KBM-7 (cell line): ENCODE results near the gene LANCL1.
"Not testable (repeated sequence)": the region's sequence is repeated elsewhere in the genome, so short reads cannot be mapped to it uniquely, and the experiment has no call there.

Source experiments
- DNase-seq: peaks from one replicate; pipeline ENCODE4 v3.0.0-alpha.2; 2015
- in situ Hi-C: fragments of 300-500 bp; cut with MboI; formaldehyde crosslinking; loops from 2 replicates; pipeline ENCODE4 v1.14.3; 2020; ENCODE audit warnings: low sequenced_read_pairs, low pct_unique_long_range_greater_than_20kb, mixed read lengths

LANCL1 gene

DNA sequence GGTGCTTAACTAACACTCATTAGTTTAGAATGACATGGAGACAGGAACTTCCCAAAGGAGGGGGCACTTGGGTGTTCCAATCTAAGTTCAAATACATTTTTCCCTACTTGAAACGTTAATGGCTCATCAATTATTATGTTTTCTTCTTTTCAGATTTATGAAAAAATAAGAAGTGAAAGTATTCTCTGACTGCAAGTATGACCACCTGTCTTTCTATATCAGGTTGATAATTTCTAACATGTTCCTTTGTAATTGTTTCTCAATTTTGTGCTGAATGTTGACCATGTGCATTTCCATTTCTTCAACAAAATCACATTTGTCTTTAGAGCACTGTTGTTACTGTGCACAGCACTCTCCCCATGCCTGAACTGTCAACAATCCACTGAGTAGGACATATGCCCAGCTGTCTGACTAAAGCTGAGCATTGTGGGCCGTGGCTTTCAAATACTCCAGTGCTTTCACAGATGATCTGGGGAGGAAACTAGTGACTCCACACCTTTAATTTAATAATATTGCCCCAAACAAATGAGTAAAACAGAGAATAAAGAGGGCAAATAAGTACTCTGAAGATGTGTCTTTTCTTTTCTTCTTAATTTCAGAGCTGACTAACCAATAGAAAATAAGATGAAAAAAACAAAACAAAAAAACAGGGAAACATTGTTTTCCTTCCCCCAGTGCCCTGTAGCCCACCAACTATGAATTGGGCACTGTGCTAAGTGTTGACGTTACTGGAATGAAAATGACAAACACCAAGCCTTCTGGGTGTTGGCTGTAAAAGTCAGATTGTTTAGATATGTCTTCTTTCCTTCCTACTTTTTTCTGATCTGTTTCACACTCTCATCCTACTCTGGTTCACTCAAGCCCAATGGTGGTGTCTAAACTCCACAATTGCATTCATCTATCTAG lies 16.0 kb downstream of the LANCL1 start:
- in situ Hi-C loops: no loop called here
- no peak for DNase-seq

DNA sequence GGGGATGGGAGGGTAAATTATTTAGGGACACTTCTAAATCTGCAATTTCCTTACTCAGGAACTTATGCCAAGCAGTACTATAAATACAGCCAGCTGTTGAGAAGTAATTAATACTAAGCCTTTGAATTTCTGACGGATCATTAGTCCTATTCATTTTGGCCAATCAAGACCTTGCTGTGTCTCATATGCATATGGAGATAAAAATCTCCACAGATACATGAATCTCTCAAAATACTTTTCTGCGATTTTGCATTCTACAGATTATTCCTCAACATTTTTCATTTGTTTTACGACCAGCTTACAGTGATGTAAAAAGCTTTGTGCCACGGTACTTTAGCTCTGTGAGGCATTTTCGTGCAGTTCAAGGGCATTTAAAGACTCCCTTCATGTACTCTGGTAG lies 16.7 kb downstream of the LANCL1 start:
- DNase-seq: no peak

DNA sequence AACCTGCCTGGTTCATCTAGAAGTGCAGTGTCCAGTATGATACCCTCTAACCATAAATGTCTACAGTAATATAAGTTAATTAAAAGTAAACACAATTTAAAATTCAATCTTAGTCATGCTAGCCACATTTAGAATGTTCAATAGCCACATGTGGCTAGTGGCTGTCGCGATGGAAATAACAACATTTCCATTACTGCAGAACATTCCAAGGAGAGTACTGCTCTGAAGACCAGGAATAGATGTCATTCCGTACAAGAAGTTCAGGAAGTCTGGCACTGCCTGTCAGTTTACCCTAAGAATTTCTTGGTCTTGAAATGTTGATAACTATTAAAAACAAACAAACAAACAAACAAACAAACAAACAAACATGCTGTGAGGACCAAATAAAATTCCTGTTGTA lies 17.2 kb downstream of the LANCL1 start:
- no peak for DNase-seq
- in situ Hi-C loops: no loop called here

More for the DNA sequence above, 16.7 kb downstream of the LANCL1 start:
- in situ Hi-C loops: no loop called here

- in situ Hi-C loops: no loop called here
- no peak for DNase-seq
These were observed 18.2 kb downstream of the LANCL1 start for GRCh38 chr2:210458395-210458794.

DNA sequence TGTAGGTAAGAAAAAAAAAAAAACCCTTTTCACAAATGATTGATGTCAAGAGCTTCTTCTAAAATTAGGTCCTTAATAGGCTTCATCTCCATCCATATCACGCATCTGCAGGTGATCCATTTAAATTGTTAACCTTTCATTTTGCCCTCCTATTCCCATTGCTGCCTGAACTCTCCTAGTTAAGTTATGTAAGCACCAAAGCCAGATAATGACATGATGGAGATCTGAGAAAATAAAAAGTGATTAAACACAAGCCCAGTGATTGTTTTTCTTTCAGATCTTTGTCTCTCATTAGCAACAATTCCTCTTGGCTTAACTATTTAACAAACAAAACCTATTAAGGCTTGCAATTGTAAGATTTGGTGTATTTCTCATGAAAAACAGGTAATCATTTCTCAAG lies 20.0 kb downstream of the LANCL1 start:
- no peak for DNase-seq
- in situ Hi-C loops: no loop called here

DNA sequence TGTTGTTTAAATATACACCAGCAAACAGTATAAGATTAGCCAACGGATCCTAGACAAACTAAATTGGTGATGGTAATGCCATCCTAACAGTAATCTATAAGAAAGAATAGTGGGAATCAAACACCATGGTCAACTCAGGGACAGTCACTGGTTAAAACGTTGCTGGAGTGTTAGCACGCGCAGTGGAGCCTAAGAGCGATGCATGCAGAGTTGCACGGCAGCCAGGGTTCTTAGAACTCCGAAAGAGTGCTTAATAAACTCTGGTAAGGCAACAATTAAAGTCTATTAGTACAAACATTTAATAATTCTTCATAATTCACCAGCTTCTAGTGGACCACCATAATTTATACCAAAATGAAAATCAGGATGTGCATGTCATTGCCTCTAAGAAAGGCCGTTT lies 22.2 kb downstream of the LANCL1 start:
- in situ Hi-C loops: no loop called here

GRCh38 chr2:210452194-210452593 lies 24.4 kb downstream of the LANCL1 start:
- no peak for DNase-seq
- in situ Hi-C loops: no loop called here

More for the DNA sequence above, 22.2 kb downstream of the LANCL1 start:
- no peak for DNase-seq

GRCh38 chr2:210450942-210451341 lies 25.6 kb downstream of the LANCL1 start:
- in situ Hi-C loops, DNase-seq: not testable (repeated sequence)

GRCh38 chr2:210445732-210446131 lies 30.8 kb downstream of the LANCL1 start:
- in situ Hi-C loops: no loop called here
- DNase-seq: no peak

GRCh38 chr2:210445116-210445707 lies 31.3 kb downstream of the LANCL1 start:
- DNase-seq: peak; percentile 37

GRCh38 chr2:210443527-210443926 lies 33.0 kb downstream of the LANCL1 start:
- DNase-seq: no peak

More at GRCh38 chr2:210445116-210445707, 31.3 kb downstream of the LANCL1 start:
- in situ Hi-C loops: no loop called here

DNA sequence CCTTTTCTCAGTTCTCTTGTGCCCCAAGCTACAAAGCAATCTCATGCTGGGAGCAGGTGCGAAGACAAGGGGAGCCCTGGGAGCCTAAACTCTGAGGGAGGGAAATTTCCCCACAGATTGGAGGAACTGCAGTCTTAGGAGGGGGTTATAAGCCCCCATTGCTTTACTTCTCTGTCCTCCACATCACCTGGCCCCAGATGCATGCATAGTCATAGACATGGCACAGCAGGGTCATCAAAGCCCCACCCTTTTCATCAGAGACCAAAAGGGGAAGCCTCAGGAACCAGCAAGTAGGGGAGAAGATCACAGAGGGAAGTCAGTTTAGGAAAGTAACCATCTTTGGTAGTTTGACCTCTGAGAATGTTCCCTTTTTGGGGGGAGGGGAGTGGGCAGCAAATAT lies 33.7 kb downstream of the LANCL1 start:
- in situ Hi-C loops: no loop called here
- peak; percentile 18 for DNase-seq

More at GRCh38 chr2:210443527-210443926, 33.0 kb downstream of the LANCL1 start:
- in situ Hi-C loops: no loop called here

DNA sequence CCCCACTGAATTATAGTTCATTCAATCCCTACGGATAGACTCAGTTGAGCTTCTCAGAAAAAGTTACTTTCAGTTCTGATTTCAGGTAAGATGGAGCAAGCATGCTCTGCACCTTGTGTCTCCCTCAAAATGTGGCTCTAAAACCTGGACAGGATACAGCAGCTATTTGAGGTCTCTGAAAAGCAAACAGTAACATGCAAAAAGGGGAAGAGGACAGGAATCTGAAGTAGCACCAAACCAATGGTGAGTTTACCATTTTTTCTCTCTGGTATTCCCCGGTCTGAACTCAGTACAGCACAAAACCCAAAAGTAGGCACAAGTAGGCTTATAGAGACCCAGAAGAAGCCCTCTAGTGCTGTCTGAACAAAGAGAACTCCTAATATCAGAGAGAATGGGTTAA lies 34.1 kb downstream of the LANCL1 start:
- in situ Hi-C loops: no loop called here
- DNase-seq: no peak

DNA sequence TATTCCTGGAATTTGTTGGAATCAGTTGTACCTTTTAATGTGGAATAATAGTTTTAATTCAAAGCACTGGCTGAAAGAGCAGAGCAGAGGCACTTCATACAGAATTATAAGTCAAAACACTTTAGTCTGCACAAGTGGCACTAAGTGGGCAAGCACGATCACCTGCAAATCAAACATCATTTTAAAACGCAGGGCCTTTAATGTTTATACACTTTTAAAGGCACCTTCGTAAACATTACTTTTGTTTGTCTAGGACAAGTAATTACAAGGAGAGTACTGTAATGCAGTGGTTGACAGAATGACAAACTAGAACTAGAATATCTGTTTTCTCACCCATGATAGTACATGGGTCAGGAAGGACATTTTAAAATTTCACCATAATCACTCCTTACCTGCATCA lies 36.4 kb downstream of the LANCL1 start:
- DNase-seq: no peak
- in situ Hi-C loops: no loop called here

DNA sequence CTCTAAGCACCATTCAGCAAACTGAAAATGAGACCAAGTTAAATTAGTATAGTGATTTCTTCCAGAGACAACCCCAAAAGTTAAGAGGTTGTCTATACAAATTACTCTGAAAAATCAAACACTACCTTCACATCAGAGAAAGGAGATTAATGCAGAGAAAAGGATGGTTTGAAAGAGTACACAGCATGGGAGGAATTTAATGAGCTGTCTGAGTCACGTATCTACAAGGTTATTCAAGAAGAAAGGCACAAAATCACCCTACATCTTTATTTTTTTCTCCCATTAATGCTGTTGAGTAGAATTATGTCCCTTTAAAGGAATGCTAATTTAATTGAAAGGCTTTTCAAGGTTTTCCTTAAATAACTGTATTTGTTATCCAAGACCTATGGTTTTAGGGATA lies 41.1 kb downstream of the LANCL1 start:
- in situ Hi-C loops: no loop called here
- no peak for DNase-seq

DNA sequence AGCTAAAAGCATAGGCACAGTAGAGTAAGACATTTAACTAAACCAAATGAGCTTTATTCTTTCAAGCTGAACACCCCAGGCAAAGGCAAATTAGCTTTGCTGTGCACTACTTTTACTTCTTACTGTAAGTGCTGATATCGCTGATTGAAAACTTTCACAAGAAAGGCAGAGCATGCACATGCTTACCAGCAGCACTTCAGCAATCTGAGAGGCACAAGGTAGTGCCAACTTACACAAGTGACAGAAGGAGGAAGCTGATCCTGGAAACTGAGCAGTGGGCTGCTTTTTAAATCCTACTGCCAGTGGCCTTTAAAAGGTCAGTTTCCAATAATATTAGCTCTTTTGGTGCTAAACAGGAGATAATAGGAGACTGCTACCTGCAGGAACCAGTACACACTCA lies 43.9 kb downstream of the LANCL1 start:
- in situ Hi-C loops: no loop called here
- no peak for DNase-seq

DNA sequence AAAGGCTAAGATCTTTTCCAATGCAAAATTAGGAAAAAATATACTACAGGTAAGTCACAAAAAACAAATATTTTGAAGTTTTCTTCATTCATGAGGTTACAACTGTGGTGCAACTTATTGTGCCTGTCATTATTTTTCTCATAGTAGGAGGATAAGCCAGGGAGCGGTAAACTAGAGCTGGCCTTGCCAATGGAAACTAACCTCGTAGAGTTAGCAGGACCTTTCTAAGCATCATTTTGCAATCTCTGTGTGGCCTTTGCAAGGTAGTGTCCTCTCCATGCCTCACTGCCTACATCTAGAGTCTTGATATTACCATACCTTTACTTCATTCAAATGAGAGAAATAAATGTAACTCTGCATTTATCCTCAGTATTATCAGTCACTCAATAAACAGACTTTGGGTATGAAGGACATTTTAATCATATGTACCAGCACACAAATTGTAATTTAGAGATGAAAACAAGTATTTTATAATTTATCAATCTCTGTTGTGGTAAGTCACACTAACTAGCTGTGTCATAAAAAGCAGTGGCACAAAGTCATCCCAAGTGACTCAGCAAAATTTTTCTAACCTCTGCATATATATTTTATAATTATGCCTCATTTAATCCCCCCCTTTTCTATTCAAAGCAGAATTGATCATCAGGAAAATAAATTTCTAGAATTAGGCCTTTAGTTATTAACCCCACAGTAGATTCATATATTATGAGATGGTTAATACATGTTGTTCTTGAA lies 47.0 kb downstream of the LANCL1 start:
- in situ Hi-C loops: no loop called here
- DNase-seq: no peak

GRCh38 chr2:210428393-210429179 lies 48.0 kb downstream of the LANCL1 start:
- in situ Hi-C loops: no loop called here
- DNase-seq: no peak

- DNase-seq, in situ Hi-C loops: not testable (repeated sequence)
These were observed 49.2 kb downstream of the LANCL1 start for GRCh38 chr2:210427309-210427708.
